HCT116 (cell line): ENCODE measurements around the gene SMIM24. TPM values are rescaled to one million over a fixed set of nuclear protein-coding genes. Genes with fewer than 3 reads are reported as not detected.

Source experiments
- ATAC-seq: fragments of 200-7000 bp; cut with Tn5 transposase; 2 replicates; pipeline ENCODE4 v1.9.1; 2020; ENCODE audit warnings: mild to moderate bottlenecking, moderate library complexity
- BruUV-seq: library from RNA; stranded (reverse); fragments of 400-500 nt; replicated peaks from 2 replicates; lab custom pipeline; 2021; lab: Mats Ljungman, UMichigan
- CTCF ChIA-PET: fragments of 300-600 bp; sonication (Branson Sonifier 250); formaldehyde crosslinking; loops from one replicate; lab custom pipeline; 2021; ENCODE audit warnings: antibody characterized with exemption; lab: Charles Lee
- POLR2A ChIA-PET: fragments of 300-600, 350-600 bp; sonication (Branson Sonifier 250); formaldehyde crosslinking; loops from one replicate; lab custom pipeline; 2021; ENCODE audit warnings: antibody characterized with exemption; lab: Charles Lee
- RAD21 ChIA-PET, 2 experiments: fragments of 300-600 bp; sonication (Branson Sonifier 250); formaldehyde crosslinking; loops; one replicate each; lab custom pipeline; 2023; ENCODE audit warnings: low total read pairs in 2 of 2; ENCODE audit not compliant: uncharacterized antibody in 2 of 2, unreplicated experiment in 2 of 2, low non-redundant PET in 1 of 2; lab: Charles Lee
- DNase-seq: peaks from one replicate; pipeline ENCODE4 v3.0.0-alpha.2; 2010; ENCODE audit warnings: low read depth, low spot score
- H2AFZ ChIP-seq: fragments of 200-600 bp; shearing (Covaris generic), sonication (generic); 2 replicates; pipeline ENCODE4 v1.6.1; 2017; ENCODE audit warnings: low read depth, mixed run types, mixed read lengths, antibody characterized with exemption, low read length; ENCODE audit not compliant: poor library complexity, severe bottlenecking
- H3K27ac ChIP-seq: 2 replicates; pipeline ENCODE4 v1.5.1; 2012; ENCODE audit warnings: low read depth, low read length
- H3K27me3 ChIP-seq: fragments of 200-600 bp; sonication (generic); 2 replicates; pipeline ENCODE4 v1.6.1; 2016; ENCODE audit warnings: mixed run types, low read length, mixed read lengths; ENCODE audit not compliant: insufficient read depth
- H3K36me3 ChIP-seq, 2 experiments: fragments of 200-500 bp in 1 of 2; fragments of 200-600 bp in 1 of 2; sonication (Bioruptor generic) in 1 of 2; sonication (generic) in 1 of 2; 2 replicates each; pipeline versions ENCODE4 v1.5.1 to v1.6.1; 2014 to 2016; ENCODE audit warnings: low read length in 2 of 2, inconsistent platforms in 1 of 2, mixed read lengths in 1 of 2, mixed run types in 1 of 2; ENCODE audit not compliant: insufficient read depth in 2 of 2, control insufficient read depth in 1 of 2
- H3K4me1 ChIP-seq, 2 experiments: fragments of 200-600 bp in 1 of 2; sonication (generic) in 1 of 2; 2 replicates each; pipeline versions ENCODE4 v1.5.1 to v1.6.1; 2012 to 2017; ENCODE audit warnings: low read length in 2 of 2, inconsistent platforms in 1 of 2, mild to moderate bottlenecking in 1 of 2, mixed read lengths in 1 of 2, mixed run types in 1 of 2, moderate library complexity in 1 of 2; ENCODE audit not compliant: insufficient read depth in 2 of 2, control insufficient read depth in 1 of 2
- H3K4me2 ChIP-seq: fragments of 200-600 bp; sonication (generic); 2 replicates; pipeline ENCODE4 v1.6.1; 2017; ENCODE audit warnings: mixed run types, low read length, mixed read lengths
- H3K4me3 ChIP-seq, 2 experiments: fragments of 200-600 bp in 1 of 2; sonication (generic) in 1 of 2; replicated peaks in 1 of 2; 2 replicates each; pipeline ENCODE4 v1.5.1; 2011 to 2016; ENCODE audit warnings: low read length in 2 of 2, control low read depth in 1 of 2, low read depth in 1 of 2, mild to moderate bottlenecking in 1 of 2, mixed read lengths in 1 of 2, mixed run types in 1 of 2
- H3K79me2 ChIP-seq: fragments of 200-600 bp; sonication (generic); 2 replicates; pipeline ENCODE4 v1.6.1; 2017; ENCODE audit warnings: mild to moderate bottlenecking, mixed run types, low read length, moderate library complexity, mixed read lengths; ENCODE audit not compliant: insufficient read depth
- H3K9ac ChIP-seq: fragments of 200-600 bp; sonication (generic); 2 replicates; pipeline ENCODE4 v1.6.1; 2016; ENCODE audit warnings: low read length, mixed read lengths
- H3K9me2 ChIP-seq: fragments of 200-600 bp; sonication (generic), shearing (Covaris generic); 2 replicates; pipeline ENCODE4 v1.6.1; 2017; ENCODE audit warnings: mixed run types, mild to moderate bottlenecking, moderate library complexity; ENCODE audit not compliant: insufficient read depth
- H3K9me3 ChIP-seq, 2 experiments: fragments of 200-500 bp in 1 of 2; fragments of 200-600 bp in 1 of 2; sonication (Bioruptor generic) in 1 of 2; sonication (generic) in 1 of 2; 2 replicates each; pipeline ENCODE4 v1.6.1; 2014 to 2017; ENCODE audit warnings: low read length in 2 of 2, mixed read lengths in 2 of 2, inconsistent platforms in 1 of 2, low read depth in 1 of 2, mild to moderate bottlenecking in 1 of 2, mixed run types in 1 of 2, moderate library complexity in 1 of 2; ENCODE audit not compliant: control insufficient read depth in 1 of 2, insufficient read depth in 1 of 2
- H4K20me1 ChIP-seq: fragments of 200-600 bp; sonication (generic), shearing (Covaris generic); 2 replicates; pipeline ENCODE4 v1.6.1; 2017; ENCODE audit warnings: mixed run types, mild to moderate bottlenecking, moderate library complexity; ENCODE audit not compliant: insufficient read depth
- CBX3 ChIP-seq: IDR thresholded peaks from 2 replicates; pipeline ENCODE4 v1.6.1; 2012; ENCODE audit warnings: low read depth
- CEBPB ChIP-seq: IDR thresholded peaks from 2 replicates; pipeline ENCODE4 v1.6.1; 2012; ENCODE audit warnings: low read depth
- EGR1 ChIP-seq: IDR thresholded peaks from 2 replicates; pipeline ENCODE4 v1.6.1; 2012; ENCODE audit warnings: low read depth
- EZH2phosphoT487 ChIP-seq: fragments of 200-600 bp; IDR thresholded peaks from 2 replicates; pipeline ENCODE4 v1.6.1; 2018; ENCODE audit warnings: antibody characterized with exemption, borderline replicate concordance
- FOSL1 ChIP-seq: IDR thresholded peaks from 2 replicates; pipeline ENCODE4 v1.6.1; 2012; ENCODE audit warnings: low read depth
- JUND ChIP-seq: IDR thresholded peaks from 2 replicates; pipeline ENCODE4 v1.6.1; 2012
- MAX ChIP-seq: IDR thresholded peaks from 2 replicates; pipeline ENCODE4 v1.6.1; 2012
- POLR2A ChIP-seq: IDR thresholded peaks from 2 replicates; pipeline ENCODE4 v1.7.0; 2011; ENCODE audit warnings: borderline replicate concordance; ENCODE audit not compliant: insufficient read depth, insufficient read length; ENCODE audit errors: extremely low read depth
- POLR2AphosphoS5 ChIP-seq: IDR thresholded peaks from 2 replicates; pipeline ENCODE4 v1.6.1; 2011; ENCODE audit warnings: mild to moderate bottlenecking, low read depth, low read length, moderate library complexity
- RAD21 ChIP-seq: IDR thresholded peaks from 2 replicates; pipeline ENCODE4 v1.6.1; 2012; ENCODE audit warnings: low read depth, mild to moderate bottlenecking
- SIN3A ChIP-seq: IDR thresholded peaks from 2 replicates; pipeline ENCODE4 v1.6.1; 2012; ENCODE audit warnings: low read depth
- SP1 ChIP-seq: IDR thresholded peaks from 2 replicates; pipeline ENCODE4 v1.6.1; 2012; ENCODE audit warnings: low read depth
- SRF ChIP-seq: IDR thresholded peaks from 2 replicates; pipeline ENCODE4 v1.6.1; 2012; ENCODE audit warnings: low read depth
- TCF7L2 ChIP-seq: IDR thresholded peaks from 2 replicates; pipeline ENCODE4 v1.7.0; 2011; ENCODE audit warnings: borderline replicate concordance, inconsistent platforms; ENCODE audit not compliant: insufficient read depth, insufficient read length; ENCODE audit errors: extremely low read depth
- YY1 ChIP-seq: IDR thresholded peaks from 2 replicates; pipeline ENCODE4 v1.6.1; 2011; ENCODE audit warnings: low read length, low read depth, moderate library complexity, mild to moderate bottlenecking; ENCODE audit not compliant: insufficient replicate concordance; ENCODE audit errors: extremely low read depth
- ZBTB33 ChIP-seq: IDR thresholded peaks from 2 replicates; pipeline ENCODE4 v1.6.1; 2011; ENCODE audit warnings: mild to moderate bottlenecking, low read length, moderate library complexity; ENCODE audit not compliant: insufficient replicate concordance; ENCODE audit errors: extremely low read depth
- ZFX ChIP-seq: fragments of 450-650 bp; IDR thresholded peaks from 2 replicates; pipeline ENCODE4 v1.6.1; 2017
- intact Hi-C: fragments of 100-400 bp; cut with micrococcal nuclease; formaldehyde crosslinking; loops from 2 replicates; pipeline ENCODE4 v1.10.0; 2022
- total RNA-seq: library from RNA; stranded (reverse); gene quantifications from one replicate; pipeline ENCODE4 v1.2.1, GENCODE V29; 2021; ENCODE audit not compliant: unreplicated experiment
- TF ChIP-seq, protein P1 (sequence below): IDR thresholded peaks from 2 replicates; pipeline ENCODE4 v1.6.1; 2012; ENCODE audit warnings: low read depth
- TF ChIP-seq, protein P2 (sequence below): IDR thresholded peaks from 2 replicates; pipeline ENCODE4 v1.6.1; 2012
- TF ChIP-seq, protein P3 (sequence below), 3 experiments: fragments of 200-600 bp in 1 of 3; sonication (generic) in 1 of 3; IDR thresholded peaks in 2 of 3; conservative IDR thresholded peaks in 1 of 3; 2 replicates each; pipeline ENCODE4 v1.5.1; 2012 to 2017; ENCODE audit warnings: low read depth in 2 of 3, low read length in 2 of 3, antibody characterized with exemption in 1 of 3, borderline replicate concordance in 1 of 3, control low read depth in 1 of 3, mild to moderate bottlenecking in 1 of 3, mixed read lengths in 1 of 3, mixed run types in 1 of 3, moderate library complexity in 1 of 3; ENCODE audit not compliant: insufficient read depth in 1 of 3

The SMIM24 gene
- total RNA-seq, 1 experiment from 2014 or later = not detected

DNA sequence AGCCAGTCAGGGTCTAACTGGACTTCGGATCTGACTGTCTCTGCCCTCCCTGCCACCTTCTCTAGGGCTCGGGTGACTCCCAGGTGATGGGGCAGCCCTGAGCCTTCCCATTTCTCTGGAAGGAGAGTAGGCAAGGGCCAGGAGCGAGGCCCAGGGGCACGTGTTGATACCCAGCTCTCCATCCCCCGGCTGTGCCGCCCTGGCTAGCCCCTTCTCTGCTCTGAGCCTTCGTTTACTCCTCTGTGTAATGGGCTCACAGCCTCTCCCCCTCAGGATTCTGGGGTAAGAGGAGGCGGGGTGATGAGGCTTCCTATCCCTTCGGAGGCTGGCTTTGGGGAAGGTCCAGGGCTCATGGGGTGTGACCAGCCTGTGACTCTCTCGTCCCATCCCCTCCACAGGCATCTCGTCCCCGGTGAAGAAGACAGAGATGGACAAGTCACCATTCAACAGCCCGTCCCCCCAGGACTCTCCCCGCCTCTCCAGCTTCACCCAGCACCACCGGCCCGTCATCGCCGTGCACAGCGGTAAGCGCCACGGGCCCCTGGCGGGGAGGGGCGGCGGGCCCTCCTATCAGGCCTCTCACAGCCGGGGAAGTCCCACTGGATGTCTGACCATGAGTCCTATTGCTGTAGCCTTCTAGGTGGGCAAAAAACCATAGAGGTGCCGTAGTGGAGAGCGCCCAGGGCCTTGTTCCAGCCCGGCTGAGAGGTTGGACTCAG lies 31.6 kb downstream of the SMIM24 start:
- H3K27ac ChIP-seq = no peak overlapping the region
- TF ChIP-seq YY1 = no peak
- TF ChIP-seq POLR2AphosphoS5 = no peak
- TF ChIP-seq SP1 = no peak
- no peak for TF ChIP-seq FOSL1
- no peak for TF ChIP-seq SIN3A
- TF ChIP-seq, protein P1, sequence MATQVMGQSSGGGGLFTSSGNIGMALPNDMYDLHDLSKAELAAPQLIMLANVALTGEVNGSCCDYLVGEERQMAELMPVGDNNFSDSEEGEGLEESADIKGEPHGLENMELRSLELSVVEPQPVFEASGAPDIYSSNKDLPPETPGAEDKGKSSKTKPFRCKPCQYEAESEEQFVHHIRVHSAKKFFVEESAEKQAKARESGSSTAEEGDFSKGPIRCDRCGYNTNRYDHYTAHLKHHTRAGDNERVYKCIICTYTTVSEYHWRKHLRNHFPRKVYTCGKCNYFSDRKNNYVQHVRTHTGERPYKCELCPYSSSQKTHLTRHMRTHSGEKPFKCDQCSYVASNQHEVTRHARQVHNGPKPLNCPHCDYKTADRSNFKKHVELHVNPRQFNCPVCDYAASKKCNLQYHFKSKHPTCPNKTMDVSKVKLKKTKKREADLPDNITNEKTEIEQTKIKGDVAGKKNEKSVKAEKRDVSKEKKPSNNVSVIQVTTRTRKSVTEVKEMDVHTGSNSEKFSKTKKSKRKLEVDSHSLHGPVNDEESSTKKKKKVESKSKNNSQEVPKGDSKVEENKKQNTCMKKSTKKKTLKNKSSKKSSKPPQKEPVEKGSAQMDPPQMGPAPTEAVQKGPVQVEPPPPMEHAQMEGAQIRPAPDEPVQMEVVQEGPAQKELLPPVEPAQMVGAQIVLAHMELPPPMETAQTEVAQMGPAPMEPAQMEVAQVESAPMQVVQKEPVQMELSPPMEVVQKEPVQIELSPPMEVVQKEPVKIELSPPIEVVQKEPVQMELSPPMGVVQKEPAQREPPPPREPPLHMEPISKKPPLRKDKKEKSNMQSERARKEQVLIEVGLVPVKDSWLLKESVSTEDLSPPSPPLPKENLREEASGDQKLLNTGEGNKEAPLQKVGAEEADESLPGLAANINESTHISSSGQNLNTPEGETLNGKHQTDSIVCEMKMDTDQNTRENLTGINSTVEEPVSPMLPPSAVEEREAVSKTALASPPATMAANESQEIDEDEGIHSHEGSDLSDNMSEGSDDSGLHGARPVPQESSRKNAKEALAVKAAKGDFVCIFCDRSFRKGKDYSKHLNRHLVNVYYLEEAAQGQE = no peak
- no peak for TF ChIP-seq RAD21
- TF ChIP-seq SRF = no peak
- TF ChIP-seq POLR2A = no peak
- no peak for TF ChIP-seq MAX
- TF ChIP-seq CEBPB = no peak
- no peak for TF ChIP-seq ZBTB33
- no peak for TF ChIP-seq ZFX
- no peak for TF ChIP-seq EZH2phosphoT487
- no peak for TF ChIP-seq EGR1
- TF ChIP-seq TCF7L2 = no peak
- TF ChIP-seq, protein P2, sequence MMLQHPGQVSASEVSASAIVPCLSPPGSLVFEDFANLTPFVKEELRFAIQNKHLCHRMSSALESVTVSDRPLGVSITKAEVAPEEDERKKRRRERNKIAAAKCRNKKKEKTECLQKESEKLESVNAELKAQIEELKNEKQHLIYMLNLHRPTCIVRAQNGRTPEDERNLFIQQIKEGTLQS = no peak
- TF ChIP-seq, protein P3, sequence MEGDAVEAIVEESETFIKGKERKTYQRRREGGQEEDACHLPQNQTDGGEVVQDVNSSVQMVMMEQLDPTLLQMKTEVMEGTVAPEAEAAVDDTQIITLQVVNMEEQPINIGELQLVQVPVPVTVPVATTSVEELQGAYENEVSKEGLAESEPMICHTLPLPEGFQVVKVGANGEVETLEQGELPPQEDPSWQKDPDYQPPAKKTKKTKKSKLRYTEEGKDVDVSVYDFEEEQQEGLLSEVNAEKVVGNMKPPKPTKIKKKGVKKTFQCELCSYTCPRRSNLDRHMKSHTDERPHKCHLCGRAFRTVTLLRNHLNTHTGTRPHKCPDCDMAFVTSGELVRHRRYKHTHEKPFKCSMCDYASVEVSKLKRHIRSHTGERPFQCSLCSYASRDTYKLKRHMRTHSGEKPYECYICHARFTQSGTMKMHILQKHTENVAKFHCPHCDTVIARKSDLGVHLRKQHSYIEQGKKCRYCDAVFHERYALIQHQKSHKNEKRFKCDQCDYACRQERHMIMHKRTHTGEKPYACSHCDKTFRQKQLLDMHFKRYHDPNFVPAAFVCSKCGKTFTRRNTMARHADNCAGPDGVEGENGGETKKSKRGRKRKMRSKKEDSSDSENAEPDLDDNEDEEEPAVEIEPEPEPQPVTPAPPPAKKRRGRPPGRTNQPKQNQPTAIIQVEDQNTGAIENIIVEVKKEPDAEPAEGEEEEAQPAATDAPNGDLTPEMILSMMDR (IDR thresholded peaks at IDR 0.05 in 2 of 3, conservative IDR thresholded peaks at IDR 0.05 in 1 of 3; ENCODE audit: borderline replicate concordance in 1 of 3, insufficient read depth in 1 of 3, low read depth in 2 of 3, low read length in 2 of 3) = no peak
- no peak for TF ChIP-seq CBX3
- TF ChIP-seq JUND = no peak

More for the DNA sequence above, 31.6 kb downstream of the SMIM24 start:
- H3K79me2 ChIP-seq = peaks cover 20% of the 10 kb centered on the region; the same call in 1 of the 2 replicates
- CTCF ChIA-PET = no interaction called here
- H3K27me3 ChIP-seq = no peaks in the 10 kb centered on the region
- peaks cover 0 to 5% of the 10 kb centered on the region in 2 experiments; a peak in 1 of 4 replicates for H3K4me1 ChIP-seq
- no peak overlapping the region for H2AFZ ChIP-seq
- BruUV-seq = no TSS peak
- peaks cover 13 to 58% of the 10 kb centered on the region in 2 experiments for H3K36me3 ChIP-seq
- H3K9me2 ChIP-seq = no peaks in the 10 kb centered on the region
- RAD21 ChIA-PET = no interaction called here
- DNase-seq (no peak), ATAC-seq (no peak)
- POLR2A ChIA-PET = no interaction called here
- no peak overlapping the region for H3K9ac ChIP-seq
- intact Hi-C loops = no loop called here
- no peaks in the 10 kb centered on the region for H4K20me1 ChIP-seq
- no peaks in the 10 kb centered on the region for H3K9me3 ChIP-seq
- no peak overlapping the region for H3K4me2 ChIP-seq
- H3K4me3 ChIP-seq = no peak overlapping the region
